Stimulated activated naive CD8-positive, alpha-beta T cell treated with anti-CD3 and anti-CD28 coated beads, Interleukin-15, amount 100 ng/mL, for 72 hours (primary cell): ENCODE measurements around the gene FBXW7.

Experiments used
- ATAC-seq: fragments of 150-1000 bp; cut with Tn5 transposase; 2 replicates; pipeline ENCODE4 v1.10.0; 2021; ENCODE audit warnings: mild to moderate bottlenecking, moderate library complexity
- DNase-seq, 2 donors: peaks; one replicate each; pipeline ENCODE4 v3.0.0; 2021 to 2022
- H3K27ac Mint-ChIP-seq, 2 donors: one replicate each; pipeline ENCODE4 v1.8.0; 2022; ENCODE audit warnings: mild to moderate bottlenecking in 2 of 2, mixed read lengths in 2 of 2, moderate library complexity in 2 of 2
- H3K27me3 Mint-ChIP-seq: one replicate; pipeline ENCODE4 v1.8.0; 2022; ENCODE audit warnings: mixed read lengths
- H3K4me1 Mint-ChIP-seq: one replicate; pipeline ENCODE4 v1.8.0; 2022; ENCODE audit warnings: mild to moderate bottlenecking, mixed read lengths
- H3K4me3 Mint-ChIP-seq, 2 donors: one replicate each; pipeline ENCODE4 v1.8.0; 2022; ENCODE audit warnings: mild to moderate bottlenecking in 2 of 2, mixed read lengths in 2 of 2, moderate library complexity in 1 of 2
- H3K9me3 Mint-ChIP-seq, 2 donors: one replicate each; pipeline ENCODE4 v1.8.0; 2022; ENCODE audit warnings: mixed read lengths in 2 of 2

The FBXW7 gene

DNA sequence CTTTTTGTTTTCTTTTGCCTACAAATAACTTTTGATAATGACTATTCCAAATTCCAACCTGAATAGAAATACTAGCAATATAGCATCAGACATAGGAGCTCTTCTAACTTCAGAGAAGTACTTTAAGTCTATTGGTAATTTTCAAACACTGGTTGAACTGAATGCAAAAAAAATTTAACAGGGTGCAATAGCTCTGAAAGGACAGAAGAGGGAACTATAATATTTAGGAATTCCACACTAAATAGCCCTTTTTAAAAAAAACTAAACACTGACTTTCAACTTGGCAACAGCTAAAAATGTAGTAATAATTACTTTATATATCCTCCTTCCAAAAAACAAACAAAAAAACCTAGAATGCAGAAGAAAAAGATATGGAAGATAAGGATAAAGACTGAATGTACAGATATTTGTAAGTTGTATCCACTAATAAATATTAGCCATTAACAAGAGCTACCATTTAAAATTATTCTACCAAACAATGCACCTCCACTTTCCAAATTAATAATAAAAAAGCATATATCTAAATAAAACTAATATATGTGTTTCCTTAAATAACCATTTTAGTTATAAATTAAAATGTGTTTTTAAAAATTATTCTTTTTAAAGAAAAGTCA is 81.4 kb downstream of the FBXW7 start:
- H3K27me3 Mint-ChIP-seq, result no peaks in the 10 kb centered on the region
- DNase-seq (no peak), ATAC-seq (no peak)
- H3K4me1 Mint-ChIP-seq, result peaks cover 37% of the 10 kb centered on the region
- no peak overlapping the region for H3K4me3 Mint-ChIP-seq
- H3K27ac Mint-ChIP-seq, result no peak overlapping the region
- H3K9me3 Mint-ChIP-seq, result no peaks in the 10 kb centered on the region

GRCh38 chr4:152451496-152451895 is 84.4 kb downstream of the FBXW7 start:
- H3K9me3 Mint-ChIP-seq, result no peaks in the 10 kb centered on the region
- H3K4me3 Mint-ChIP-seq, result no peak overlapping the region
- no peaks in the 10 kb centered on the region for H3K27me3 Mint-ChIP-seq
- no peak for ATAC-seq
- H3K27ac Mint-ChIP-seq, result no peak overlapping the region
- no peak for DNase-seq
- peaks cover 19% of the 10 kb centered on the region for H3K4me1 Mint-ChIP-seq

DNA sequence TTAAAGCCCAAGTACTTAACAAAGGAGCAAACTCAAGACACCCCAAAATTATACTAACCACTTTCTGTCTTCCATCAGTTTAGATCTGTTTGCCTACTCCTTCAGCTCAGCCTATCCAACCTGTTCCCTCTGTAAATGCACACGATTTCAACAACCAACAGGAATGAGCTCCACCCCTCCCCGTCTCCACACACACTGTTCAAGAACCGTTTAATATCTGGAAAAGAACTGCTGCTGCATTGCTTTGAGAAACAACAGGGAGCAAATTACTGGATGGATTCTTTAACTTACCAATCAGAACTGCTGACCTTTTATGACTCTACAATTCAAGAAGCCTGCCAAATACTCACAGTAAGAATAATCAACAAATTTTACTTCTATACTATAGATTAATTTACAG is 87.0 kb downstream of the FBXW7 start:
- no peaks in the 10 kb centered on the region for H3K9me3 Mint-ChIP-seq
- H3K4me3 Mint-ChIP-seq, result no peak overlapping the region
- no peak for ATAC-seq
- no peaks in the 10 kb centered on the region for H3K27me3 Mint-ChIP-seq
- DNase-seq, result no peak
- H3K4me1 Mint-ChIP-seq, result peaks cover 4% of the 10 kb centered on the region
- no peak overlapping the region for H3K27ac Mint-ChIP-seq

- H3K9me3 Mint-ChIP-seq, result no peaks in the 10 kb centered on the region
- ATAC-seq, result no peak
- peaks cover 4% of the 10 kb centered on the region for H3K4me1 Mint-ChIP-seq
- DNase-seq, result no peak
- H3K27ac Mint-ChIP-seq, result no peak overlapping the region
- H3K4me3 Mint-ChIP-seq, result no peak overlapping the region
- no peaks in the 10 kb centered on the region for H3K27me3 Mint-ChIP-seq
Observed at GRCh38 chr4:152448038-152448707, 87.7 kb downstream of the FBXW7 start.

- no peak for ATAC-seq
- H3K4me3 Mint-ChIP-seq, result no peak overlapping the region
- H3K4me1 Mint-ChIP-seq, result peaks cover 15% of the 10 kb centered on the region
- DNase-seq, result no peak
- no peak overlapping the region for H3K27ac Mint-ChIP-seq
- H3K9me3 Mint-ChIP-seq, result no peaks in the 10 kb centered on the region
- H3K27me3 Mint-ChIP-seq, result no peaks in the 10 kb centered on the region
Observed at GRCh38 chr4:152443859-152444258, 92.0 kb downstream of the FBXW7 start.

GRCh38 chr4:152437561-152437960 is 98.3 kb downstream of the FBXW7 start:
- DNase-seq (no peak), ATAC-seq (no peak)
- Mint-ChIP-seq H3K27ac (no peak overlapping the region), H3K9me3 (peaks cover 6 to 7% of the 10 kb centered on the region in 2 donors), H3K4me3 (no peak overlapping the region), H3K4me1 (peaks cover 48% of the 10 kb centered on the region), H3K27me3 (no peaks in the 10 kb centered on the region)

DNA sequence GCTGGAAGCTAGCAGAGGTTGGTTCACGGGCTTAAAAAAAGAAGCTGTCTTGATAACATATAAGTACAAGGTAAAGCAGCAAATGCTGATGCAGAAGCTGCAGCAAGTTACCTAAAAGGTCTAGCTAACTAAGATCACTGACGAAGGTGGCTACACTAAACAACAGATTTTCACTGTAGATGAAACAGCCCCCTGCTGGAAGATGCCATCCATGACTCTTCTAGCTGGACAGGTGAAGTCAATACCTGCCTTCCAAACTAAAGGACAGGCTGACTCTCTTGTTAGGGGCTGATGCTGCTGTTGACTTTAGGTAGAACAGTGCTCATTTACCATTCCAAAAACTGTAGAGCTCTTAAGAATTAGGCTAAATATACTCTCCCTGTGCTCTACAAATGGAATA is 99.5 kb downstream of the FBXW7 start:
- Mint-ChIP-seq H3K4me1 (peaks cover 53% of the 10 kb centered on the region), H3K27ac (no peak overlapping the region), H3K9me3 (peaks cover 6 to 7% of the 10 kb centered on the region in 2 donors), H3K4me3 (no peak overlapping the region), H3K27me3 (no peaks in the 10 kb centered on the region)
- ATAC-seq (no peak), DNase-seq (no peak)

GRCh38 chr4:152434011-152434410 is 101.9 kb downstream of the FBXW7 start:
- Mint-ChIP-seq H3K4me1 (peaks cover 61% of the 10 kb centered on the region), H3K27me3 (no peaks in the 10 kb centered on the region), H3K27ac (no peak overlapping the region), H3K9me3 (peaks cover 6 to 7% of the 10 kb centered on the region in 2 donors), H3K4me3 (no peak overlapping the region)
- ATAC-seq (no peak), DNase-seq (no peak)

- Mint-ChIP-seq H3K27me3 (no peaks in the 10 kb centered on the region), H3K4me1 (peaks cover 55% of the 10 kb centered on the region), H3K9me3 (no peaks in the 10 kb centered on the region), H3K4me3 (no peak overlapping the region), H3K27ac (peak overlapping the region in 1 of 2 donors; percentile 82)
- no peak for ATAC-seq
- DNase-seq, result no peak
Observed at GRCh38 chr4:152431784-152432183, 104.1 kb downstream of the FBXW7 start.

GRCh38 chr4:152431291-152431690 is 104.6 kb downstream of the FBXW7 start:
- Mint-ChIP-seq H3K27ac (no peak overlapping the region), H3K27me3 (no peaks in the 10 kb centered on the region), H3K9me3 (no peaks in the 10 kb centered on the region), H3K4me3 (no peak overlapping the region), H3K4me1 (peaks cover 50% of the 10 kb centered on the region)
- DNase-seq (no peak), ATAC-seq (no peak)

DNA sequence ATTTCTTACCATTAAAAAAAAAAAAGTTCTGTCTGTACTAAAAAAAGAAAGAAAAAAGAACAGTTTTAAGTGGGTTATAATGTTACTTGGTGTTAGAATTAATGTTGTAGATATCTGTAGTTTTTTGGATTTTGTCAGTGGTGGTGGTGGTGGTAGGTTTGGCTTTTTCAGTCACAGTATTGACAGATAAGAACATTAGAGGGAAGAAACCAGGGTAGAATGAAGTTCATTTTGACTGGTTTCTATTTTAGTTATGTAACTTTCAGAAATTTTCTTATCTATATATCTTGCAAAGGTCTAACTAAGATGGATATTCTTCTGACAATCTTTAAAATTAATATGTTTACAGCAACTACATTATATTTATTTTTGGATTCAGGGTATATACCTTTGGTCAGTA is 105.4 kb downstream of the FBXW7 start:
- H3K9me3 Mint-ChIP-seq, result no peaks in the 10 kb centered on the region
- ATAC-seq, result no peak
- no peak overlapping the region for H3K4me3 Mint-ChIP-seq
- H3K4me1 Mint-ChIP-seq, result peaks cover 43% of the 10 kb centered on the region
- DNase-seq, result no peak
- no peak overlapping the region for H3K27ac Mint-ChIP-seq
- no peaks in the 10 kb centered on the region for H3K27me3 Mint-ChIP-seq

- H3K9me3 Mint-ChIP-seq, result no peaks in the 10 kb centered on the region
- no peaks in the 10 kb centered on the region for H3K27me3 Mint-ChIP-seq
- H3K4me1 Mint-ChIP-seq, result peaks cover 26% of the 10 kb centered on the region
- H3K27ac Mint-ChIP-seq, result no peak overlapping the region
- DNase-seq (no peak), ATAC-seq (no peak)
- no peak overlapping the region for H3K4me3 Mint-ChIP-seq
Observed at GRCh38 chr4:152427981-152428380, 107.9 kb downstream of the FBXW7 start.

DNA sequence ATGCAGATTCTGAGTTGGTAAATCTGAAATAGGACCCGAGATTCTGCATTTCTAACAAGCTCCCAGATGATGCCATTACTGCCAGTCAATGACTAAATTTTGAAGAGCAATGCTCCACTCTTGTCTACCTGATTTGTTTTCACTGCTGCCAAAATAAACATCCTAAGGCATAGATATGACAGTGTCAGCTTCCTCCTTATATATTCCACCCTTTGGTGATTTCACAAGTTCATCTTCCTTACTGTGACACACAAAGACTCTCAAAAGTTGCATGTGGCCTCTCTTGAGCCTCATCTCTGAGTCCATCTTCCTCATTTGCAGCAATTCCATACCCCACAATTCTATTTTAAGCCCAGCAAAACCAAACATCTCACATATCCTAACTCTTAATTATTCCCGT is 110.9 kb downstream of the FBXW7 start:
- Mint-ChIP-seq H3K27me3 (no peaks in the 10 kb centered on the region), H3K9me3 (no peaks in the 10 kb centered on the region), H3K27ac (no peak overlapping the region), H3K4me3 (no peak overlapping the region), H3K4me1 (peaks cover 16% of the 10 kb centered on the region)
- ATAC-seq (no peak), DNase-seq (no peak)

GRCh38 chr4:152424396-152424795 is 111.5 kb downstream of the FBXW7 start:
- Mint-ChIP-seq H3K27ac (no peak overlapping the region), H3K4me3 (no peak overlapping the region), H3K4me1 (peaks cover 22% of the 10 kb centered on the region), H3K27me3 (no peaks in the 10 kb centered on the region), H3K9me3 (no peaks in the 10 kb centered on the region)
- ATAC-seq (no peak), DNase-seq (no peak)

GRCh38 chr4:152422817-152423320 is 113.0 kb downstream of the FBXW7 start:
- peaks cover 23% of the 10 kb centered on the region for H3K4me1 Mint-ChIP-seq
- H3K27me3 Mint-ChIP-seq, result no peaks in the 10 kb centered on the region
- no peak overlapping the region for H3K27ac Mint-ChIP-seq
- no peaks in the 10 kb centered on the region for H3K9me3 Mint-ChIP-seq
- ATAC-seq, result no peak
- no peak for DNase-seq
- H3K4me3 Mint-ChIP-seq, result no peak overlapping the region

GRCh38 chr4:152421576-152421975 is 114.3 kb downstream of the FBXW7 start:
- H3K27ac Mint-ChIP-seq, result peak overlapping the region in 1 of 2 donors; percentile 23
- H3K4me1 Mint-ChIP-seq, result peaks cover 23% of the 10 kb centered on the region
- H3K9me3 Mint-ChIP-seq, result no peaks in the 10 kb centered on the region
- no peak for DNase-seq
- H3K27me3 Mint-ChIP-seq, result no peaks in the 10 kb centered on the region
- ATAC-seq, result no peak
- H3K4me3 Mint-ChIP-seq, result no peak overlapping the region

DNA sequence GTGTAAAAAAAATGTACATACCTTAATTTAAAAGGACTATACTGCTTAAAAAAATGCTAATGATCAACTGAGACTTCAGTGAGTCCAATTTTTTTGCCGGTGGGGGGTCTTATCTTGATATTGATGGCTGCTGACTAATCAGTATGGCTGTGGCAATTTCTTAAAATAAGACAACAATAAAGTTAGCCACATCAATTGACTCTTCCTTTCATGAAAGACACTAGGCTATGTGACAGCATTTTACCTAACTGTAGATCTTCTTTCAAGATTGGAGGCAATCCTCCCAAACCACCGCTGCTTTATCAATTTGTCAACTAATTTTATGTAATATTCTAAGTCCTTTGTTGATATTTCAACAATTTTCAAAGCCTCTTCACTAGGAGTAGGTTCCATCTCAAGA is 116.1 kb downstream of the FBXW7 start:
- Mint-ChIP-seq H3K27ac (no peak overlapping the region), H3K4me1 (peaks cover 29% of the 10 kb centered on the region), H3K9me3 (no peaks in the 10 kb centered on the region), H3K27me3 (no peaks in the 10 kb centered on the region), H3K4me3 (no peak overlapping the region)
- ATAC-seq (no peak), DNase-seq (no peak)
